GM19324 (cell line): ENCODE results near the gene SPSB4.

Experiments used
- ATAC-seq: cut with Tn5 transposase; IDR thresholded peaks from one replicate; pipeline ENCODE4 v1.9.1; 2021; ENCODE audit warnings: mild to moderate bottlenecking, moderate library complexity; ENCODE audit not compliant: unreplicated experiment, low FRiP score

The SPSB4 gene

DNA sequence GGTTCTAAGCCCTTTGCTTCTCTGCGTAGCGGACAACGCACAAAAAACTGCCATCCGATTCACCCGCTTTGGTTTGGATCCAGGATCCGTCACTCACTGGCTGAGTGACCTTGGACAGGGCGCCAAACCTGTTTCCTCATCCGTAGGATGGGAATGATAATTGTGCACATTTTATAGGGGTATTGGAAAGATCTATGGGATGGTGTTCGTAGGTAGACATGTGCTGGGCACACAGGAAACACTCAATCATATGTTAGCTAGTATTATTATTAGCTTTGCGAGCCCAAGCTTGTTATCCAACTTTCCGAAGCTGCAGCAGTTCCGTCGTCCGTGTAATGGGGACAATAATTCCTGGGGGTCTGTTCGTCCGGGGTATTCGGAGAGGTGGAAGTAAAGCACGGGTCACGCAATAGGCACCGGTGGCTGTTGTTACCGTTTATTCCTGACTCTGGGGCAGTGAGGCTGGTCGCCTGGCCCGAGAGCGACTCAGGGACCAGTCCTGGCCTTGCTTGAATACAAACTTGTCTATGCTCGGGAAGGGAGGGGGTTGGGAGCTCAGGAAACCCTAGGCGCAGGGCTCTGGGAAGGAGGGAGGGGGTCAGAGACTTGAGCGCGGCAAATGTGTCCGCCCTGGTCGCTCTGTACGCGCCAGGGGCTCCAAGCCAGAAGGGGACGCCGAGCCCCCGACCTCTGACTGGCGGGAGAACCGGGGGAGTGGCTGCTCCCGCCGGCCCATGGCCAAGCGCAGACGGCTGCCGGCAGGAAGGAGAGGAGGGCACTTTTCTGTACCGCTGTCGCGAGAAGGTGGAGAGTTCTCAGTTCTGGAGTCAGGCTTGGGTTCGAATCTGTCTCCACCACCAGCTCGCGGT, 1.3 kb downstream of the SPSB4 start:
- no peak for ATAC-seq

DNA sequence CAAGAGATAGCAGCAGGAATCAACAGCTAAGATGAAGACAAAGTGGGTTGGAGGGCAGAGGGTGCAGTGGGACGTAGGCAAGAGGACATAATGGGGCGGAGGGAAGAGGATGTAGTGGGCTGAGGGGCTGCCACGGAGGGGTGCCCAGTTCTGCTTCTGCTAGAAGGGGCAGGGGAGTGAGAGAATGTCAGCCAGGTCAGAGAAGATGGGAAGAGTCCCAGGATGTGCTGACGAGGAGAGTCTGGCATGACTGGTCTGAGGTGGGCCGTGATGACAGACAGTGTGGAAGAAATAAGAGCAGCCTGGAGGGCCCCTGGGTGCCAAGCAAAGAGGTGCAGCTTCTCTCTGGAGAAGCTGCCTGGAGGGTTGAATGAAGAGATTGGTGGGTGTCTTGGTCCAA, 4.0 kb downstream of the SPSB4 start:
- ATAC-seq = no peak

DNA sequence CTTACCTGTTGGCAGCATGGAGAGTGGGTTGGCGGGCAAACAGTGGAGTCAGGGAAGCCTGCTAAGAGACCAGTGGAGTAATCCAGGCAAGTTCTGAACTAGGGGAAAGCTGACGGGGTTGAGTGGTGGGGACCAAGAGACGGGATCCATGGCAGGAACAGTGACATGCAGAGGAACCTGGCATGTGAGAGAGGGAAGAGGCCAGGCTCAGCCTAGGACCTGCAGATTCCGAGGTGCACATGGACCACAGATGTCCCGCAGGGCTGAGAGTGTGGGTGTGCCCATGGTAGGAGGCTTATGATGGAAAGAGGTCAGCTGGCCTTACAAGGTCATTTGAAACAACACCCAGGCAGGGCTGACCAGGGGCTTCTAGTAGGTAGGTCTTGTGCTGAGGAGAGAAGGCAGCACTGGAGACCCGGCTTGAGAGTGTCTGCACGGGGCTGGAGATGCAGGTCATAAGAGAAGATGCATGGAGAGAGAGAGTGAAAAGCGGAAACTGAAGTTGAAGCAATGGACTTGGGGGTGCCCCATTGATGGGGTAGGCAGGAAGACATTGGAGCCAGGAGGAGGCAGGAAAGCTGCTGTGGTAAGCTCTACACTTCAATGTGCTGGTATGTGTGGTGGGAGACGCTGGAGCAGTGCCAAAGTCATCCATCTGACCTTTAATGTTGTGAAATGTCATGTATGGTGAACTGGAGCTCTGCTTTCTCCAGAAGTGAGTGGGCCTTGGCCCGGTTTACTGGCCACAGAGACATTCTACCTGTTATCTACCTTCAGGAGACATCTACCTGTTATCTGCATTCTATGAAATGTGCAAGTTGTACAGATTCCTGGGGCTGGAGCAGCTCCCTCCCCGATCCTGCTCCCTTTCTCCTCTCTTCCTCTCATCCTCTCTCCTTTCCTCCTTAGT, 4.6 kb downstream of the SPSB4 start:
- no peak for ATAC-seq

DNA sequence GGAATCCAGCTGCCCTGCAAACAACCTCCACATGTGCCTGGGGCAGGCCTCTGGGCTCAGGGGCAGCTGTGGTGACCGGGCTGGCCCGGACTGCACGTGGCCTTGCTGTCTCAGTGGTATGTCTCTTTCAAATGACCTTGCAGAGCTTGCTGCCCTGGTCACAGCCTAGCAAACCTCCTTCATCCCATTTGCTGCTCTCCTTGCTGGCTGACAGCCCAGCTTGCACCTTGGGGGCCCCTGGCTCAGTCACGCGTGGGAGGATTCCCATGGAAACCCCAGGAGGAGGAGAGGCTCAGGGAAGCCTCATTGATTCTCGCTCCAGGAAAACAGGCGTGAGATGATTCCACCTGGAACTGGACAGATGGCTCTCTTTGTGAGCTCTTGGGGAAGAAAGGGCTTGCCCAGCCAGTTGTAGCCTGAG, 5.6 kb downstream of the SPSB4 start:
- no peak for ATAC-seq

DNA sequence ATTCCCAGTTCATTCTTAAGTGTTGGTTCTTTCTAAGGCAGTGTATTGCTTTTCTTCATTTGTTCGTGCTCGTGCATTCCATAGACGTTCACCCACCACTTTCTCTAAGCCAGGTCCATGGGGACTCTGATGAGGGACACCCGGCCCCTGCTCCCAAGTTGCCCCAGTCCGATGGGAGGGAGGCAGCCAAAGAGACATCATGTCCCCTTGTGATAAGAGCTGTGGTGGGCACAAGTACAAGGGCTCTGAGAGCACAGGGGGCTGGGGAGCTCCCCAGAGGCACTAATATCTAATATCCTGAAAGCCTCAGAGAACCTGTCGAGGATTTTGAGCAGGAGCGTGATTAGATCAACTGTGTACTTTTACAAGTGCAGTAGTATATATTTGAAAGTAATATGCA, 6.3 kb downstream of the SPSB4 start:
- ATAC-seq = no peak

DNA sequence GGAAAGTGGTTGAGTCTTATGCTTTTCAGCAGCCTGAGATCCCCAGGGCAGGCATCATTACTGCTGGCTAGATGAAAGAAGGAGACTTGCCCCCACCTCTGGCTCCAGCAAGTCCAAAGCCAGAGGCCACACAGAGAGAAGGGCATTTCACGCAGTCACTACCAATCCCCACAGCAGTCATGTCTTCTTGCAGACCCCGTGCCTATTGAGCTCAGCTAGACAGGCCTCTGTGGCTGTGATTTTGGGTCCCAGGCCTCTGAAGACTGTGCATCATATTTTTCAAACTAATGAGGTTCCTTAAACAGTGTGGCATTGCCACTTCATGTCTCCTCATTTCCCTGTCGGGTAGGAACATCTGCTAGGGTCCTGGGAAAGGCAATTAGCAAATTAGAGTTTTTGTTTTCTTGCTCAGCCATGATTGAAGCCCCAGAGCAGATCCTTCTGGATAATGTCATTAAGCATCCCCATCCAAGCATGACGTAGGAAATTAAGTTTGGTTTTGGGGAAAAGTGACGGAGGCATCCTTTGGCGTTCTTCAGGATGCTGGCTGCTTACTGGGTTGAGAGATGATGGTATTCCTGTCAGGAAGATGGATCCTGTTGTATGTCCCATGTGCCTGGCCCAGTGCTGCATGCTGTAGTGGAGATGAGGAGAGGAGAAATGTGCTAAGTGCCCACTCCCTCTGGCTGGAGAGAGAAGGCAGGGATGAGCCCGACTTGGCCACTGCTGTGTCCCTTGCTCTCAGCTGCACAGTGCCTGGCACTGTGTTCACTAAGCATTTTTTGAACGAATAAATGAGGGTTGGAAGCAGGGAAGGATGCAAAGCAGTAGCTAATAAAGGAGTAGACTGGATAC, 7.0 kb downstream of the SPSB4 start:
- ATAC-seq = no peak

DNA sequence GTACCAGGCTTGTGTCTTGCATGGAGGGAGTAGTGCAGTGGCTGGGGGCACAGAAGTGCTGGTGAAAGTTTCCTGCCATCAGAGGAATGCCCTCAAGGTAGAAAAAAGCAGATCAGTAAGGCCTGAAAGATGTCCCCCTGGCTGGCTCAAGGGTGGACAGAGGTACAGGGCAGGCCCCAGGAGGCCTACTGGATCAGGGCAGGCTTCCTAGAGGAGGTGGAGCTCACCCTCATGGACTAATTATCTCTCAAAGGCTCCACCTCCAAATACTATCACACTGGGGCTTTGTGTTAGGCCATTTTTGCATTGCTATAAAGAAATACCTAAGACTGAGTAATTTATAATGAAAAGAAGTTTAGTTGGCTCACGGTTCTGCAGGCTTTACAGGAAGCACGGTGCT, 7.8 kb downstream of the SPSB4 start:
- ATAC-seq = no peak

DNA sequence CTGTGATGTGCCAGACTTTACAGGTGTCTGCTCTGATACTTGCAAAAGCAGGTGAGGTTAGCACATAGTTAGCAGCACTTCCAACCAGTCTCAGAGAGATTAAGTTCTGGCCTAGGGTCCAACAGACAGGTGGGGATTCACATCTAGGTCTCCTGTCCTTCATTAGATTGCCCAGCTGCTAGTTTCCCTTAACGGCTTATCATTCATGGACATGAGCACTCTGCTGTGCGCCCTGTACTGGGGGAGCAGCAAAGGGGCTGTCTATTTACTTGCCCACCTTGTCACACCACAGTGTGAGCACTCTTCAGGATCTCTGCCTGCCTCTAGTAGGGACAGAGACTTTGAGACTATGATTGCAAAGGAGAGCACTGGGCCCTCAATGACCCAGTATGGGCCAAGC, 8.7 kb downstream of the SPSB4 start:
- no peak for ATAC-seq

DNA sequence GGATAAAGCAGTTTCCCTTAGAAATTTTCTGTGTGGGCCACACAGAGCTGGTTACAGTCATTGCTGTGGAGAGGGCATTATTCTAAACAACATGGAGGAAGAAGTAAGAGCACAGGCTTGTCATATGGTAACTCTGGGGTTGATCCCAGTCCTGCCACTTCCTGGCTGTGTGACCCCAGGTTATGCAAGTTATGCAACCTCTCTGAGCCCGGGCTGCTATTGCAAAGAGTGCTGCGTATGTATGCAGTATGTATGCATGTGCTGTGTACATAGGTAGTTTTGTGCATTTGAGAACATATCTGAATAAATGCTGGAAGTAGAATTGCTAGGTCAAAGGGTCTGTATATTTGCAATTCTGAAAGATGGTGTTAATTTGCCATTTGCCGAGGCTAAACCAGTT, 9.2 kb downstream of the SPSB4 start:
- ATAC-seq = no peak

DNA sequence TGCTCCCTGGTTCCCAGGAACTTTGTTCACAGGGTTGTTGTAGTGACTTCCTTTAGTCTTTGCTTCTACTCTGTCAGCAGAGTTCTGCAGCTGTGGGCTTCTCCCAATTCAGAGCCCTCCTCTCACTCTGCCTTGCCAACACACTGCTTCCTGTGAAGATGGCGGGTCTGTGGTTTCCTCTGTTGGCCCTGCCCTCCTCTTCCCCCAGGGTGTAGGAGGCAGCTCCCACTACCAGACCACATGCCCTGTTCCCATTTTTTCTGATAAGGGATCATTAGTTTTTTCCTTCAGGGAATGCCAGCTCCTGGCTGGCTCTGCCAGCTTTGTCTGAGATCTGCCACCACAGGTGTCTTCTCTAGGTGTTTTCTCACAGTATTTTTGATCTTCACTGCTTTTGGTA, 12.7 kb downstream of the SPSB4 start:
- no peak for ATAC-seq

DNA sequence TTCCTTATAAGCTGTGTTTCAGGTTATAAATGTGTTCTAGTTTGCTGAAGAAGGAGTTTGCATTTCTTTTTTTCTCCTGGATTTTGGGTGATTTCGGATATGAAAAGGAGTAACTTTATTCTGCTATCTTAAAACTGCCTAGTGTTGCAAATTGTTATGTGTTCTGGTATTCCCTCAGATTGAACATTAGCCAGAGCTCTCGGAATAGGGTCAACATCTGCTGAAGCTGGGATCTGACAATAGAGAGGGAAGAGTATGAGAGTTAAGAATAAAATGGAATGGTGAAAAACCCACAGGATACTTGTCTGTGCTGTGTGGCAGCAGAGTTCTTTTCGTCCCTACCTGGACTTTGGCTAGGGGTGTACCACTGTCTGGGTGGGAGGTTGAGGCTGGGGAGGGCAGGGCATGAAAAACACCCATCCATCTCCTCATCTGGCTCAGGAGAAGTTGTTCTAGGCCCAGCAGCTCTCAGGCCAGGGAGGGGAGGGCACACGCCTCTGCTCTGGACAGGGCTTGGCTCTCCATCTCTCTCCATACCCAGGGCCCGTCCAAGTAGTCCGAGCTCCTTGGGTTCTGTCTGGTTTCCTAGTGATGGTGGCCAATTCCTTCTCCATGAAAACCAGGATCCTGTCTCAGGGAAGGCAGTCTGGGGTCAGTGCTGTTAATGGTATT, 13.2 kb downstream of the SPSB4 start:
- no peak for ATAC-seq

DNA sequence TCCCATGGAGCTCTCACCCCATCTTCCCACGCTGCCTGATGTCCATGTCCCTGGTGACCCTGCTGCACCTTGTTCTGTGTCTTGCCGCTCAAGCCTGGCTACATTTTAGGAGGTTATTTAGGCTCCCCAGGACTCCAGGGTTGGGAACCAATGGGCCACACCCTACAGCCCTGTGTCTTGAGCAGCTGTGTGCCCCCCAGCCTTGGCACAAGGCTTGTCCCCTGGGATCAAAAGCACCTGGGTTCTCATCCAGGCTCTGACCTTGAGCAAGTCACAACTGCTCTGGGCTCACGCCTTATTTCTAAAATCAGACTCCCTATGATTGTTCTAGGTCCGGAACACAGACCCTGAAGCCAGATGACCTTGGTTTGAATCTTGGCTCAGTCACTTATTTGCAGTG, 14.1 kb downstream of the SPSB4 start:
- ATAC-seq = no peak

DNA sequence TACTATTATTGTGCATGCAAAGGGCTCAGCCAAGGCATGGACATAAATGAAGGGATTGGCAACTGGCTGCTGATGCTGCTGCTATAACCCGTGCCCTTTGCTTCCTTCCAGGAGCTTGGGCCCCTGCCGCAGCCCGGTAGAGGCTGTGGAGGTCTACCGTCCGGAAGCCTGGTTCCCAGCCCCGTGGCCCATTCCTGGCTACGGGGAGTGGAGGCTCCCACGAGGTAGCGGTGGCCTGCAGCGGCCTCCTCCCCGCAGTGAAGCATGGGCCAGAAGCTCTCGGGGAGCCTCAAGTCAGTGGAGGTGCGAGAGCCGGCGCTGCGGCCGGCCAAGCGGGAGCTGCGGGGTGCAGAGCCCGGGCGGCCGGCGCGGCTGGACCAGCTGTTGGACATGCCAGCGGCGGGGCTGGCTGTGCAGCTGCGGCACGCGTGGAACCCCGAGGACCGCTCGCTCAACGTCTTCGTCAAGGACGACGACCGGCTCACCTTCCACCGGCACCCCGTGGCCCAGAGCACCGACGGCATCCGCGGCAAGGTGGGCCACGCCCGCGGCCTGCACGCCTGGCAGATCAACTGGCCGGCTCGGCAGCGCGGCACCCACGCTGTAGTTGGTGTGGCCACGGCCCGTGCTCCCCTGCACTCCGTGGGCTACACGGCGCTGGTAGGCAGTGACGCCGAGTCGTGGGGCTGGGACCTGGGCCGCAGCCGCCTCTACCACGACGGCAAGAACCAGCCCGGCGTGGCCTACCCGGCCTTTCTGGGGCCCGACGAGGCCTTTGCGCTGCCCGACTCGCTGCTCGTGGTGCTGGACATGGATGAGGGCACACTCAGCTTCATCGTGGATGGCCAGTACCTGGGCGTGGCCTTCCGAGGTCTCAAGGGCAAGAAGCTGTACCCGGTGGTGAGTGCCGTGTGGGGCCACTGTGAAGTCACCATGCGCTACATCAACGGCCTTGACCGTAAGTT, 15.0 kb downstream of the SPSB4 start:
- no peak for ATAC-seq

DNA sequence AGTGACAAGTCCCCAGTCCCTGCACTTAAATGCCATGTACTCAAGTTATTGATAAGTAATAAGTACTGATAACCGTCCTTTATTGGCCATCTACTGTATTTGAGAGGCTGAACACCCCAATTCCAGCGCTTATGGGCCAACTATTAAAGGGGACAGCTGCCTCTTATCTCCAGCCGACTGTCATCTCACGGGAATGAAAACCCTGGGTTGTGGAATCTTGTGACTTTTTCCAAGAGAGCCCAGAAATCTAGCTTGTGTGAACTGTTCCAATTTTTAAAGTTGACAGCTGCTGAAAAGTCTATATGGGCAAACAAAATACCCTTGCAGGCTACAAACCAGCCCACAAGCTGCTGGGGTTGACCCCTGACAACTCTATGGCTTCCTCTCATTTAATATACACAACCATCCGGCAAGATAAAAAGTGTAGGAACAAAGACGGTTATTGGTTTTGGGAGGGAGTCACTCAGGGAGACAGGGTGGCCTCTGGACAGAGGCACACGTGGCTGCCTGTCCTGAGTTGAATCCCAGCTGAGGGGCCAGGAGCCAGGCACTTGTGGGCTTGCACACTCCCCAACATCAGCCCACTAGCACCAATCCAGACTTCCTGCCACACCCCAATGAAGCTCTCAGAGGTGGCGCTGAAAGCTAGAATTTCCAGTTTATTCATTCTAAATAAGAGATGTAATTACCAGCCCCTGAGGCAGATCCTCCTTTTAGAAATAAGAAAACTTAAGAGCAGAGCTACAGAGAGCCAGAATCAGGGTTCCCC, 16.2 kb downstream of the SPSB4 start:
- ATAC-seq = no peak

DNA sequence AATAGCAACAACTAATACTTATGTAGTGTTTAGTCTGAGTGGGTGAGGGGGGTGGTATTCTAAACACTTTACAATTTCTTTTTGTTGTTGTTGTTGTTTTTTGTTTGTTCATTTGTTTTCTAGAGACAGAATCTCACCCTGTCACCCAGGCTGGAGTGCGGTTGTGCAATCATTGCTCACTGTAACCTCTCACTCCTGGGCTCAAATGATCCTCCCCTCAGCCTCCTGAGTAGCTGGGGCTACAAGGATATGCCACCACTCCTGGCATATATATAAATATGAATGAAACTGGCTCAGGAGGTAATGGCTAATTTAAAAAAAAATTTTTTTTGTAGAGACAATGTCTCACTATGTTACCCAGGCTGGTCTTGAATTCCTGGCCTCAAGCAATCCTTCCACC, 19.1 kb downstream of the SPSB4 start:
- no peak for ATAC-seq

DNA sequence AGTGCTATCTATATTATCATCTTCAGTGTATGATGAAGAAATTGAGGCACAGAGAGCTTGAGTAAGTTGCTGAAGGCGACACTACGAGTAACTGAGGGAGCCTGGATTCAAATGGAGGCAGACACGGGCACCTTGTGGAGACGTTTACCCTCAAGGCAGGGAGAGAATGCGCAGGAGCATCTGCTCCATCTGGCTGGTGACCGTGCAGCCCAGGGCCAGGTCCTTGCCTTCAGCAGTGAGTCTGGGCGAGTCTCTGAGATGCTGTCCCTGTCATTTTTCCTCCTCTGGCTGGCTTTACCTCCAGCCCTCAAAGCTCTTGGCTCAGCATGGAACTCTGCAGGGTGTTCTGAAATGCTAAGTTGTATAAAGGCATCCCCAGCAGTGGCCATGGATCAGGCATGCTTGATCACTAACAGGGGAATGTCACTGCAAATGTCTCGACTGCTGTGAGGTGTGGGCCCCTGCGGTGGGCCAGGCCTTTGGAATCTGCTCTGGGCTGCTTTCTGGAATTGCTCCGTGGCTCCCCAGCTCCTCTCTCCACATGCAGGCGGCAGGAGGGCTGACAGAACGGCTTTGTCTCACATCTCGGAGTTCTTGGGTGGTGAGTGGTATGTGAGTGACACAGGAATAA, 19.7 kb downstream of the SPSB4 start:
- no peak for ATAC-seq

DNA sequence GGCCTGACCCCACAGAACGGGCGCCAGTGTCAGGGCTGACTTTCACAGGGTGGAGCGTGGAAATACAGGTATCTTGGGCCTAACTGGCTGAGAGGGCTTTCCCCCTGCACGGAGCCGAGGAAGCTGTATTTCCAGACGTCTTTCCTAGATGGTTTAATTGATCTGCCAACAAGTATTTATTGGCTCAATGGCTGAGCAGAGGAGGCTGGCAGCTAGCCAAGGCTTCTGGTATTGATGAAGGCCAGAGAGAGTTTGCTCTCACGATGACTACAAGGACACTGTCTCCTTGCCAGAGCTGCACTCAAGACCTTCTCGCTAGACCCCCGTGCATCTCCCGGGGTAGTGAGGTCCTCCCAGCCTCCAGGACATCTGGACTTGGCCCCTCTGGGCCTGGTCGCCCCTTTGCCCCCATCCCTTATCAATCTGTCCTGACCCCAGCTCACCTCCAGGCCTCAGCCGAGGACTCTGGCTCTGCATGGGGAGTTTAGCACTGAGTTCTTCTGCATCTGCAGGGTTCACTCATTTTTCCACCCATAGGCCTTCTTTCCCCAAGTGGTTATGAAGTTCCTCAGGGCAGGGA, 20.6 kb downstream of the SPSB4 start:
- no peak for ATAC-seq

DNA sequence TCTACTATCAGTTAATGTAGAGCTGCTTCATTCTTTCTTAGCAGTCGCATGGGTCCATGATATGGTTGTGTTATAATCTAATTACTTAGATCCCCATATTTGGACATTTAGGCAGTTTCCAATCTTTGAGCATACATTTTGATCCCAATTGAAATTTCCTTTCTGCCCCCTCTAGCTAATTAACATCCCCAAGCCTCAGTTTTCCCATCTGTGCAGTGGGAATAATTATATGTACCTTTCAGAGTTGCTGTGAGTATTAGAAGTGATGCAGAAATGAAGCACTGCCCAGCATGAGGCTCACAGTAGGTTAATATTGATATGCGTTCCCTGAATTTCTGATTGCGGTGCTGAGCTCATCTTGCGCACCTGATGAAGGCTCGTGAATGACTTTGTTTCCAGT, 21.8 kb downstream of the SPSB4 start:
- ATAC-seq = no peak
